A549 (cell line): ENCODE results near the gene PHRF1. TPM values are rescaled to one million over a fixed set of nuclear protein-coding genes. Genes with fewer than 3 reads are reported as not detected.

Source experiments
- ATAC-seq, 2 experiments: fragments of 200-7000 bp in 1 of 2; fragments of >200 bp in 1 of 2; cut with Nextera tagmentation in 1 of 2; cut with Tn5 transposase in 1 of 2; 3 replicates each; pipeline versions ENCODE4 v1.8.0 to v1.9.1; 2018 to 2020; ENCODE audit warnings: mild to moderate bottlenecking in 1 of 2, moderate library complexity in 1 of 2
- CTCF ChIA-PET: fragments of 300-600 bp; sonication (Branson Sonifier 250); formaldehyde crosslinking; extraction: SDS; loops from one replicate; lab custom pipeline; 2021; ENCODE audit warnings: antibody characterized with exemption, inconsistent platforms; lab: Yijun Ruan, JAX
- POLR2A ChIA-PET: fragments of 350-600 bp; formaldehyde crosslinking; extraction: SDS; loops from one replicate; lab custom pipeline; 2021; ENCODE audit warnings: antibody characterized with exemption, inconsistent platforms; lab: Yijun Ruan, JAX
- DNase-seq, 2 experiments: peaks; one replicate each; pipeline versions ENCODE4 v3.0.0 to v3.0.0-alpha.2; 2011 to 2016; ENCODE audit warnings: low read depth in 1 of 2, low spot score in 1 of 2
- FAIRE-seq: peaks from 2 replicates; lab custom pipeline; 2011; peaks lifted over from hg19 to GRCh38; lab: Jason Lieb, UNC
- H3K27ac ChIP-seq, 2 experiments: fragments of >200 bp; sonication (Bioruptor Twin); formaldehyde crosslinking; 3 replicates each; pipeline ENCODE4 v1.5.1; 2016 to 2017
- H3K4me1 ChIP-seq: fragments of >200 bp; sonication (Bioruptor Twin); formaldehyde crosslinking; 3 replicates; pipeline ENCODE4 v1.6.1; 2016
- H3K4me2 ChIP-seq: fragments of >200 bp; sonication (Bioruptor Twin); formaldehyde crosslinking; 3 replicates; pipeline ENCODE4 v1.6.1; 2016
- H3K4me3 ChIP-seq: fragments of >200 bp; sonication (Bioruptor Twin); formaldehyde crosslinking; 3 replicates; pipeline ENCODE4 v1.5.1; 2016
- H3K9me3 ChIP-seq: fragments of >200 bp; sonication (Bioruptor Twin); formaldehyde crosslinking; 3 replicates; pipeline ENCODE4 v1.6.1; 2016
- CBX8 ChIP-seq: fragments of 200-600 bp; sonication (generic); IDR thresholded peaks from 2 replicates; pipeline ENCODE4 v1.6.1; 2016
- CHD2 ChIP-seq: fragments of 150-350 bp; IDR thresholded peaks from 2 replicates; pipeline ENCODE4 v1.6.1; 2014; ENCODE audit warnings: low read length; ENCODE audit not compliant: partially characterized antibody
- FOSB ChIP-seq: fragments of 250-450 bp; sonication (Bioruptor Pico); IDR thresholded peaks from 2 replicates; pipeline ENCODE4 v1.5.0; 2020; ENCODE audit warnings: mild to moderate bottlenecking, moderate library complexity
- HDAC2 ChIP-seq: fragments of 200-600 bp; sonication (generic); IDR thresholded peaks from 2 replicates; pipeline ENCODE4 v1.6.1; 2016
- MAZ ChIP-seq: fragments of 150-350 bp; IDR thresholded peaks from 2 replicates; pipeline ENCODE4 v1.6.1; 2014; ENCODE audit warnings: antibody characterized with exemption, low read depth, low read length, borderline replicate concordance
- PHF8 ChIP-seq: fragments of 200-600 bp; sonication (generic); IDR thresholded peaks from 2 replicates; pipeline ENCODE4 v1.6.1; 2016; ENCODE audit warnings: low read depth, mild to moderate bottlenecking, antibody characterized with exemption, moderate library complexity, borderline replicate concordance
- POLR2A ChIP-seq: IDR thresholded peaks from 2 replicates; pipeline ENCODE4 v1.6.1; 2012; ENCODE audit warnings: mild to moderate bottlenecking, low read length
- POLR2AphosphoS2 ChIP-seq: conservative IDR thresholded peaks from 2 replicates; pipeline ENCODE4 v1.6.1; 2012; ENCODE audit warnings: low read length, improper control_type of control experiment, inconsistent platforms
- SMC3 ChIP-seq: fragments of >200 bp; sonication (Bioruptor Twin); formaldehyde crosslinking; IDR thresholded peaks from 3 replicates; pipeline ENCODE4 v1.6.1; 2018; ENCODE audit warnings: inconsistent platforms
- ZC3H11A ChIP-seq: fragments of 450-650 bp; IDR thresholded peaks from 2 replicates; pipeline ENCODE4 v1.6.1; 2014; ENCODE audit warnings: antibody characterized with exemption, mild to moderate bottlenecking
- ZNF302 ChIP-seq: fragments of 250-450 bp; sonication (Bioruptor Pico); IDR thresholded peaks from 2 replicates; pipeline ENCODE4 v1.9.0; 2021; ENCODE audit warnings: inconsistent platforms, mild to moderate bottlenecking, moderate library complexity
- ZSCAN20 ChIP-seq: fragments of 250-450 bp; sonication (Bioruptor Pico); IDR thresholded peaks from 2 replicates; pipeline ENCODE4 v1.8.0; 2022; ENCODE audit warnings: mild to moderate bottlenecking, moderate library complexity
- WGBS: methylation state at CpG from one replicate; pipeline ENCODE4 v1.1.6; 2017; ENCODE audit errors: missing lambda C conversion rate; 5-methylcytosine and 5-hydroxymethylcytosine counted together
- polyA plus RNA-seq, 4 experiments: library from polyadenylated mRNA; depleted of rRNA in 3 of 4; stranded (reverse); fragments of >200 nt; fragmentation: RNase III in 1 of 4; extraction: RNeasy Plus Mini Kit Qiagen cat#74134 plus additional on column Dnase treatment in 1 of 4; gene quantifications; 2 replicates in 3 of 4; 3 replicates in 1 of 4; pipeline ENCODE4 v1.2.3, GENCODE V29; 2011 to 2017
- TF ChIP-seq, protein P1 (sequence below): fragments of 250-450 bp; sonication (Bioruptor Pico); IDR thresholded peaks from 2 replicates; pipeline ENCODE4 v1.5.0; 2021; ENCODE audit warnings: mild to moderate bottlenecking, moderate library complexity, borderline replicate concordance
- TF ChIP-seq, protein P2 (sequence below): fragments of >200 bp; sonication (Bioruptor Twin); formaldehyde crosslinking; IDR thresholded peaks from 3 replicates; pipeline ENCODE4 v1.5.1; 2016
- TF ChIP-seq, protein P3 (sequence below): fragments of 150-350 bp; IDR thresholded peaks from 2 replicates; pipeline ENCODE4 v1.6.1; 2014; ENCODE audit warnings: low read depth, mild to moderate bottlenecking, low read length
- TF ChIP-seq, protein P4 (sequence below): IDR thresholded peaks from 2 replicates; pipeline ENCODE4 v1.6.1; 2012

Gene PHRF1
- polyA plus RNA-seq, 2 of the 4 experiments (the other 2 are of a cell fraction): 10.8 to 25.3 TPM

DNA sequence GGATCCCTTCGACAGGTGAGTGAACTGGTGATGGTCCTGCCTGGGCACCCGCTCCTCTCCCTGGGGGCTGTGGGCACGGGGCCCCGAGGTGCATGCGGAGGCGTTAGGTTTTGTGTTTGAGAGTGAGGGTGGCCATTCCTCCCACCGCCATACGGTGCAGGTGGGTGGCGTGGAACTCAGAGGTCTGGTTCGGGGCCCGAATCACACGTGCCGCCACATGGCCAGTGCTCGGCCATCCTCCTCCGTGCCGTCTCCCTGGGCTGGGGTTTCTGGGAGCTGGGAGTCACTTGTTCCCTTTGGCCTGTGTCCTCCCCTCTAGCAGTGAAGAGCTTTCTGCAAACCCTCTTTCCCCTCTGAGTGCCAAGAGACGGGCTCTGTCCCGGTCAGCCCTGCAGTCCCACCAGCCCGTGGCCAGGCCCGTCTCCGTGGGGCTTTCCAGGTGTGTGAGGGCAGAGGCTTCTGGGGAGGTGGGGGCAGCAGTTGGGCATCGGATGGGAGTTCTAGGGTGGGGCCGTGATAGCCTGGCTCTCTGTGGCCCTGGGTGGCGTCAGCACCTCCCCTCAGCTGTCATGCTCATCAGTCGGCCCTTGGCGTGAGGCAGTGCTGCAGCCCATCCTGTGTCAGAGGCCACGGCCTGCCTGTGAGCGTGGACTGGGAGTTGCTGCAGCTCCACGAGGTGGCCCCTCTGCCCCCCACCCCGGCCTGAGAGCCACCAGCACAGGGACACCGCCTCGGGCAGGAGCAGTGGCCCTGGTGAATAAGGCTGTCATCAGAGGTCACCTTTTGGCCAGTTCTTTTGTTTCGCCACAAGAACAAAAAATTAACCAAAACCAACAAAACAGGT lies 29.2 kb downstream of the PHRF1 start (continued):
- TF ChIP-seq ZSCAN20 (CRISPR knock-in tag) (no peak), POLR2AphosphoS2 (no peak), FOSB (CRISPR knock-in tag) (no peak)

DNA sequence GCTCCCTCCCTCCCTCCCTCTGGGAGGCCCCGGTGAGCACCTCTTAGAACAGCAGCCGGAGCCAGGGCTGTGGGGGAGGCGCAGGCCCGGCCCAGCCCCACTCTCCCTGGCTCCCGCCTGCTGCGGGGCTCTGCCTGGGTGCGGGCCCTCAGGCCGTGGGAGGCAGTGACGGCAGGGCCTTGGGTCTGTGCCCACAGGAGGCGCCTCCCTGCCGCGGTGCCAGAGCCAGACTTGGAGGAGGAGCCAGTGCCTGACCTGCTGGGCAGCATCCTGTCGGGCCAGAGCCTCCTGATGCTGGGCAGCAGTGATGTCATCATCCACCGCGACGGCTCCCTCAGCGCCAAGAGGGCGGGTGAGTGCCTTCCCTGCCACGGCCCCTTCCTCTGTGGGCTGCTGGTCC lies 30.0 kb downstream of the PHRF1 start:
- H3K27ac ChIP-seq: peak overlapping the region in 1 of 2 experiments; percentile 69; a peak in 3 of 6 replicates
- H3K4me3 ChIP-seq: no peak overlapping the region
- H3K4me1 ChIP-seq: peaks cover 13% of the 10 kb centered on the region
- no peaks in the 10 kb centered on the region for H3K9me3 ChIP-seq
- DNase-seq (peak in 1 of 2 experiments; percentile 50), FAIRE-seq (no peak), ATAC-seq (peak; percentile 31 to 56; a peak in 4 of 6 replicates)
- TF ChIP-seq PHF8: no peak
- TF ChIP-seq ZNF302 (CRISPR knock-in tag): no peak
- no peak for TF ChIP-seq ZC3H11A
- TF ChIP-seq, protein P1, sequence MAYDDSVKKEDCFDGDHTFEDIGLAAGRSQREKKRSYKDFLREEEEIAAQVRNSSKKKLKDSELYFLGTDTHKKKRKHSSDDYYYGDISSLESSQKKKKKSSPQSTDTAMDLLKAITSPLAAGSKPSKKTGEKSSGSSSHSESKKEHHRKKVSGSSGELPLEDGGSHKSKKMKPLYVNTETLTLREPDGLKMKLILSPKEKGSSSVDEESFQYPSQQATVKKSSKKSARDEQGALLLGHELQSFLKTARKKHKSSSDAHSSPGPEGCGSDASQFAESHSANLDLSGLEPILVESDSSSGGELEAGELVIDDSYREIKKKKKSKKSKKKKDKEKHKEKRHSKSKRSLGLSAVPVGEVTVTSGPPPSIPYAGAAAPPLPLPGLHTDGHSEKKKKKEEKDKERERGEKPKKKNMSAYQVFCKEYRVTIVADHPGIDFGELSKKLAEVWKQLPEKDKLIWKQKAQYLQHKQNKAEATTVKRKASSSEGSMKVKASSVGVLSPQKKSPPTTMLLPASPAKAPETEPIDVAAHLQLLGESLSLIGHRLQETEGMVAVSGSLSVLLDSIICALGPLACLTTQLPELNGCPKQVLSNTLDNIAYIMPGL: no peak
- no peak for TF ChIP-seq SMC3
- no peak for TF ChIP-seq CBX8
- TF ChIP-seq, protein P2, sequence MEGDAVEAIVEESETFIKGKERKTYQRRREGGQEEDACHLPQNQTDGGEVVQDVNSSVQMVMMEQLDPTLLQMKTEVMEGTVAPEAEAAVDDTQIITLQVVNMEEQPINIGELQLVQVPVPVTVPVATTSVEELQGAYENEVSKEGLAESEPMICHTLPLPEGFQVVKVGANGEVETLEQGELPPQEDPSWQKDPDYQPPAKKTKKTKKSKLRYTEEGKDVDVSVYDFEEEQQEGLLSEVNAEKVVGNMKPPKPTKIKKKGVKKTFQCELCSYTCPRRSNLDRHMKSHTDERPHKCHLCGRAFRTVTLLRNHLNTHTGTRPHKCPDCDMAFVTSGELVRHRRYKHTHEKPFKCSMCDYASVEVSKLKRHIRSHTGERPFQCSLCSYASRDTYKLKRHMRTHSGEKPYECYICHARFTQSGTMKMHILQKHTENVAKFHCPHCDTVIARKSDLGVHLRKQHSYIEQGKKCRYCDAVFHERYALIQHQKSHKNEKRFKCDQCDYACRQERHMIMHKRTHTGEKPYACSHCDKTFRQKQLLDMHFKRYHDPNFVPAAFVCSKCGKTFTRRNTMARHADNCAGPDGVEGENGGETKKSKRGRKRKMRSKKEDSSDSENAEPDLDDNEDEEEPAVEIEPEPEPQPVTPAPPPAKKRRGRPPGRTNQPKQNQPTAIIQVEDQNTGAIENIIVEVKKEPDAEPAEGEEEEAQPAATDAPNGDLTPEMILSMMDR: no peak
- TF ChIP-seq ZSCAN20 (CRISPR knock-in tag): no peak
- no peak for TF ChIP-seq CHD2
- no peak for TF ChIP-seq HDAC2
- TF ChIP-seq, protein P3, sequence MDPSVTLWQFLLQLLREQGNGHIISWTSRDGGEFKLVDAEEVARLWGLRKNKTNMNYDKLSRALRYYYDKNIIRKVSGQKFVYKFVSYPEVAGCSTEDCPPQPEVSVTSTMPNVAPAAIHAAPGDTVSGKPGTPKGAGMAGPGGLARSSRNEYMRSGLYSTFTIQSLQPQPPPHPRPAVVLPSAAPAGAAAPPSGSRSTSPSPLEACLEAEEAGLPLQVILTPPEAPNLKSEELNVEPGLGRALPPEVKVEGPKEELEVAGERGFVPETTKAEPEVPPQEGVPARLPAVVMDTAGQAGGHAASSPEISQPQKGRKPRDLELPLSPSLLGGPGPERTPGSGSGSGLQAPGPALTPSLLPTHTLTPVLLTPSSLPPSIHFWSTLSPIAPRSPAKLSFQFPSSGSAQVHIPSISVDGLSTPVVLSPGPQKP: no peak
- TF ChIP-seq, protein P4, sequence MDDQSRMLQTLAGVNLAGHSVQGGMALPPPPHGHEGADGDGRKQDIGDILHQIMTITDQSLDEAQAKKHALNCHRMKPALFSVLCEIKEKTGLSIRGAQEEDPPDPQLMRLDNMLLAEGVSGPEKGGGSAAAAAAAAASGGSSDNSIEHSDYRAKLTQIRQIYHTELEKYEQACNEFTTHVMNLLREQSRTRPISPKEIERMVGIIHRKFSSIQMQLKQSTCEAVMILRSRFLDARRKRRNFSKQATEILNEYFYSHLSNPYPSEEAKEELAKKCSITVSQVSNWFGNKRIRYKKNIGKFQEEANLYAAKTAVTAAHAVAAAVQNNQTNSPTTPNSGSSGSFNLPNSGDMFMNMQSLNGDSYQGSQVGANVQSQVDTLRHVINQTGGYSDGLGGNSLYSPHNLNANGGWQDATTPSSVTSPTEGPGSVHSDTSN: no peak
- no peak for TF ChIP-seq POLR2A
- no peak for TF ChIP-seq MAZ
- no peak overlapping the region for H3K4me2 ChIP-seq
- CTCF ChIA-PET: interaction anchor here (1.0 to 1.7 kb wide), 4 partner anchors 20 to 121 kb away, joined by 3 to 5 read pairs (median 4); no protein-coding TSS in a partner anchor
- no CpG with 5 or more reads among the region's 19 CpGs for WGBS
- POLR2A ChIA-PET: interaction anchor here (1.4 kb wide), 1 partner anchor 30 kb away, joined by 3 read pairs; the partner anchor contains the start of gene PHRF1
